HepG2 (cell line): Measurements from ENCODE around the gene ZCCHC3. TPM values are rescaled to one million over a fixed set of nuclear protein-coding genes. Genes with fewer than 3 reads are reported as not detected.

ENCODE experiments used
- ASH2L ChIP-seq: fragments of 300-600, 200-600 bp; sonication (generic); IDR thresholded peaks from 2 replicates; pipeline ENCODE4 v1.7.0; 2017; ENCODE audit warnings: low read depth, mild to moderate bottlenecking, moderate library complexity, mixed read lengths, low read length; ENCODE audit not compliant: insufficient read length
- REPIN1 ChIP-seq: sonication (generic); formaldehyde crosslinking; IDR thresholded peaks from 2 replicates; pipeline ENCODE4 v1.8.0; 2022; ENCODE audit warnings: missing genetic modification reagents, low read depth, mild to moderate bottlenecking, borderline replicate concordance
- ZBTB42 ChIP-seq: sonication (generic); formaldehyde crosslinking; IDR thresholded peaks from 2 replicates; pipeline ENCODE4 v1.5.0; 2020; ENCODE audit warnings: mild to moderate bottlenecking, missing genetic modification reagents
- ZFP41 ChIP-seq: sonication (generic); formaldehyde crosslinking; IDR thresholded peaks from 2 replicates; pipeline ENCODE4 v1.4.0; 2020; ENCODE audit warnings: mild to moderate bottlenecking, missing genetic modification reagents, borderline replicate concordance
- ZNF577 ChIP-seq: sonication (generic); formaldehyde crosslinking; IDR thresholded peaks from 2 replicates; pipeline ENCODE4 v1.4.0; 2020; ENCODE audit warnings: mild to moderate bottlenecking, low read depth, missing genetic modification reagents, borderline replicate concordance
- ZNF660 ChIP-seq: sonication (generic); formaldehyde crosslinking; IDR thresholded peaks from 2 replicates; pipeline ENCODE4 v1.5.1; 2020; ENCODE audit warnings: mild to moderate bottlenecking, low read depth, missing genetic modification reagents, borderline replicate concordance
- polyA plus RNA-seq, 8 experiments: library from polyadenylated mRNA; depleted of rRNA in 3 of 8; stranded (reverse) in 7 of 8; unstranded in 1 of 8; fragments of >200 nt; fragmentation: Illumina TruSeq in 4 of 8; extraction: Trizol in 4 of 8; gene quantifications; 2 replicates each; pipeline versions ENCODE4 v1.2.1 to v1.2.3, GENCODE V29; 2011 to 2016; ENCODE audit warnings: low read depth in 4 of 8, missing spikeins in 1 of 8, mixed read lengths in 1 of 8; ENCODE audit not compliant: insufficient read depth in 1 of 8
- total RNA-seq, 5 experiments: library from RNA; depleted of rRNA; stranded (reverse); fragments of >200 nt; fragmentation: Illumina TruSeq; extraction: Trizol; gene quantifications; 2 replicates each; pipeline ENCODE4 v1.2.3, GENCODE V29; 2016; ENCODE audit warnings: low read depth in 1 of 5
- TF ChIP-seq, protein P1 (sequence below): sonication (generic); formaldehyde crosslinking; IDR thresholded peaks from 2 replicates; pipeline ENCODE4 v1.5.0; 2020; ENCODE audit warnings: mild to moderate bottlenecking, missing genetic modification reagents, borderline replicate concordance
- TF ChIP-seq, protein P2 (sequence below): sonication (generic); formaldehyde crosslinking; IDR thresholded peaks from 2 replicates; pipeline ENCODE4 v1.8.0; 2022; ENCODE audit warnings: missing genetic modification reagents, low read depth, mild to moderate bottlenecking, borderline replicate concordance
- TF ChIP-seq, protein P3 (sequence below): IDR thresholded peaks from 2 replicates; pipeline ENCODE4 v1.6.1; 2016; ENCODE audit warnings: low read depth, borderline replicate concordance
- TF ChIP-seq, protein P4 (sequence below): sonication (generic); formaldehyde crosslinking; conservative IDR thresholded peaks from 2 replicates; pipeline ENCODE4 v1.4.0; 2020; ENCODE audit warnings: mild to moderate bottlenecking, missing genetic modification reagents, moderate library complexity

Gene ZCCHC3
- total and polyA plus RNA-seq, 2 of the 13 experiments (the other 11 are each of a cell fraction or from before 2014, with no cell fraction given) = 46.6 to 63.0 TPM

DNA sequence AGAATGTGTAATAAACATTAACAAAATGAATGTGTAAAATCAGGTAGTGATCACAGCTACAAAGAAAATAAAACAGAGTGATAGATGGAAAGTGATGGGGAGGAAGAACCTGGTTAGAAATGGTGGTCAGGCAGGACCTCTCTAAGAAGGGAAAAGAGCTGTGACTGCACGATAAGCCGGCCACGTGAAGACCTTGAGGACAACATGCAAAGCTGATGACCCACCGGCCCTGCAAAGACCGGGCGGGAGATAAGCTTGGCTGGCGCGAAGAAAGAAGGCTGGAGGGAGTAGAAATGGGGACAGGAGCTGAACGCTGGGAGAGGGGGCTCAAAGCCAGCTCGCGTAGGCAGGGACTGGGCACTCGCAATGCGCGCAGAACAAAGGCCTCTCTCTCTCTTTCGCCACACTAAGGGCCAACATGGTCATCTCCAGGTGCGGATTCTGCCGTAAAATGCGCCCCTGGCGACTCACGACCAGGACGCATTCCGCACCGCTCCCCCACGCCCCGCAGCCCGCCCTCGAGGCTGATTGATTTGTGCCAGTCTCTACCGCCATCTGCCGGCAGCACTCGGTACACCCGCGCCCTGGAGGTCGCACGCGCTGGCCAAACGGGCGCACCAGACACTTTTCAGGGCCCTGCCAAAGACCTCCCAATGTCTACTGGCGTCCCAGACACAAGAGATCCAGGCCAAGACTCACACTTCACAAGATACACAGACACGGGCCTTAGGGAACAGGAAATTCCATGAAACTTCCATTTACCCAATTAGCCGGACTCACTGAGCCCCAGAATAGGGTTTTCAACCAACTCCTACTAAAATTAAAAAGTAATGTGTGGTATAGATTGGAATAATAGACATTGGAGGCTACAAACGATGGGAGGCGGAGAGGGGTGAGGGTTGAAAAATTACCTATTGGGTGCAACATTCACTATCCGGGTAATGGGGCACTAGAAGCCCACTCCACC, 30.5 kb upstream of the ZCCHC3 start (continued):
- TF ChIP-seq, protein P1, sequence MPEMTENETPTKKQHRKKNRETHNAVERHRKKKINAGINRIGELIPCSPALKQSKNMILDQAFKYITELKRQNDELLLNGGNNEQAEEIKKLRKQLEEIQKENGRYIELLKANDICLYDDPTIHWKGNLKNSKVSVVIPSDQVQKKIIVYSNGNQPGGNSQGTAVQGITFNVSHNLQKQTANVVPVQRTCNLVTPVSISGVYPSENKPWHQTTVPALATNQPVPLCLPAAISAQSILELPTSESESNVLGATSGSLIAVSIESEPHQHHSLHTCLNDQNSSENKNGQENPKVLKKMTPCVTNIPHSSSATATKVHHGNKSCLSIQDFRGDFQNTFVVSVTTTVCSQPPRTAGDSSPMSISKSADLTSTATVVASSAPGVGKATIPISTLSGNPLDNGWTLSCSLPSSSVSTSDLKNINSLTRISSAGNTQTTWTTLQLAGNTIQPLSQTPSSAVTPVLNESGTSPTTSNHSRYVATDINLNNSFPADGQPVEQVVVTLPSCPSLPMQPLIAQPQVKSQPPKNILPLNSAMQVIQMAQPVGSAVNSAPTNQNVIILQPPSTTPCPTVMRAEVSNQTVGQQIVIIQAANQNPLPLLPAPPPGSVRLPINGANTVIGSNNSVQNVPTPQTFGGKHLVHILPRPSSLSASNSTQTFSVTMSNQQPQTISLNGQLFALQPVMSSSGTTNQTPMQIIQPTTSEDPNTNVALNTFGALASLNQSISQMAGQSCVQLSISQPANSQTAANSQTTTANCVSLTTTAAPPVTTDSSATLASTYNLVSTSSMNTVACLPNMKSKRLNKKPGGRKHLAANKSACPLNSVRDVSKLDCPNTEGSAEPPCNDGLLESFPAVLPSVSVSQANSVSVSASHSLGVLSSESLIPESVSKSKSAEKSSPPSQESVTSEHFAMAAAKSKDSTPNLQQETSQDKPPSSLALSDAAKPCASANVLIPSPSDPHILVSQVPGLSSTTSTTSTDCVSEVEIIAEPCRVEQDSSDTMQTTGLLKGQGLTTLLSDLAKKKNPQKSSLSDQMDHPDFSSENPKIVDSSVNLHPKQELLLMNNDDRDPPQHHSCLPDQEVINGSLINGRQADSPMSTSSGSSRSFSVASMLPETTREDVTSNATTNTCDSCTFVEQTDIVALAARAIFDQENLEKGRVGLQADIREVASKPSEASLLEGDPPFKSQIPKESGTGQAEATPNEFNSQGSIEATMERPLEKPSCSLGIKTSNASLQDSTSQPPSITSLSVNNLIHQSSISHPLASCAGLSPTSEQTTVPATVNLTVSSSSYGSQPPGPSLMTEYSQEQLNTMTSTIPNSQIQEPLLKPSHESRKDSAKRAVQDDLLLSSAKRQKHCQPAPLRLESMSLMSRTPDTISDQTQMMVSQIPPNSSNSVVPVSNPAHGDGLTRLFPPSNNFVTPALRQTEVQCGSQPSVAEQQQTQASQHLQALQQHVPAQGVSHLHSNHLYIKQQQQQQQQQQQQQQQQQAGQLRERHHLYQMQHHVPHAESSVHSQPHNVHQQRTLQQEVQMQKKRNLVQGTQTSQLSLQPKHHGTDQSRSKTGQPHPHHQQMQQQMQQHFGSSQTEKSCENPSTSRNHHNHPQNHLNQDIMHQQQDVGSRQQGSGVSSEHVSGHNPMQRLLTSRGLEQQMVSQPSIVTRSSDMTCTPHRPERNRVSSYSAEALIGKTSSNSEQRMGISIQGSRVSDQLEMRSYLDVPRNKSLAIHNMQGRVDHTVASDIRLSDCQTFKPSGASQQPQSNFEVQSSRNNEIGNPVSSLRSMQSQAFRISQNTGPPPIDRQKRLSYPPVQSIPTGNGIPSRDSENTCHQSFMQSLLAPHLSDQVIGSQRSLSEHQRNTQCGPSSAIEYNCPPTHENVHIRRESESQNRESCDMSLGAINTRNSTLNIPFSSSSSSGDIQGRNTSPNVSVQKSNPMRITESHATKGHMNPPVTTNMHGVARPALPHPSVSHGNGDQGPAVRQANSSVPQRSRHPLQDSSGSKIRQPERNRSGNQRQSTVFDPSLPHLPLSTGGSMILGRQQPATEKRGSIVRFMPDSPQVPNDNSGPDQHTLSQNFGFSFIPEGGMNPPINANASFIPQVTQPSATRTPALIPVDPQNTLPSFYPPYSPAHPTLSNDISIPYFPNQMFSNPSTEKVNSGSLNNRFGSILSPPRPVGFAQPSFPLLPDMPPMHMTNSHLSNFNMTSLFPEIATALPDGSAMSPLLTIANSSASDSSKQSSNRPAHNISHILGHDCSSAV (CRISPR knock-in tag) = 0 out of 2 replicates have a peak, but pooled peaks have one; percentile 48
- TF ChIP-seq ZNF577 (CRISPR knock-in tag) (no peak), ASH2L (peak; percentile 72), ZBTB42 (peak; percentile 95), ZNF660 (CRISPR knock-in tag) (0 out of 2 replicates have a peak, but pooled peaks have one; percentile 28), REPIN1 (CRISPR knock-in tag) (peak; percentile 98), ZFP41 (CRISPR knock-in tag) (peak; percentile 97; the same call in 1 of the 2 replicates)
- TF ChIP-seq, protein P2, sequence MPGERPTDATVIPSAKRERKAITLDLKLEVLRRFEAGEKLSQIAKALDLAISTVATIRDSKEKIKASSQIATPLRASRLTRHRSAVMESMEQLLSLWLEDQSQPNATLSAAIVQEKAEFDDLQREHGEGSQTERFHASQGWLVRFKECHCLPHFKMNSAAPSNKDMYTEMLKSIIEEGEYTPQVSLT (CRISPR knock-in tag) = no peak
- TF ChIP-seq, protein P3, sequence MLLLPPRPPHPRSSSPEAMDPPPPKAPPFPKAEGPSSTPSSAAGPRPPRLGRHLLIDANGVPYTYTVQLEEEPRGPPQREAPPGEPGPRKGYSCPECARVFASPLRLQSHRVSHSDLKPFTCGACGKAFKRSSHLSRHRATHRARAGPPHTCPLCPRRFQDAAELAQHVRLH = peak; percentile 92
- TF ChIP-seq, protein P4, sequence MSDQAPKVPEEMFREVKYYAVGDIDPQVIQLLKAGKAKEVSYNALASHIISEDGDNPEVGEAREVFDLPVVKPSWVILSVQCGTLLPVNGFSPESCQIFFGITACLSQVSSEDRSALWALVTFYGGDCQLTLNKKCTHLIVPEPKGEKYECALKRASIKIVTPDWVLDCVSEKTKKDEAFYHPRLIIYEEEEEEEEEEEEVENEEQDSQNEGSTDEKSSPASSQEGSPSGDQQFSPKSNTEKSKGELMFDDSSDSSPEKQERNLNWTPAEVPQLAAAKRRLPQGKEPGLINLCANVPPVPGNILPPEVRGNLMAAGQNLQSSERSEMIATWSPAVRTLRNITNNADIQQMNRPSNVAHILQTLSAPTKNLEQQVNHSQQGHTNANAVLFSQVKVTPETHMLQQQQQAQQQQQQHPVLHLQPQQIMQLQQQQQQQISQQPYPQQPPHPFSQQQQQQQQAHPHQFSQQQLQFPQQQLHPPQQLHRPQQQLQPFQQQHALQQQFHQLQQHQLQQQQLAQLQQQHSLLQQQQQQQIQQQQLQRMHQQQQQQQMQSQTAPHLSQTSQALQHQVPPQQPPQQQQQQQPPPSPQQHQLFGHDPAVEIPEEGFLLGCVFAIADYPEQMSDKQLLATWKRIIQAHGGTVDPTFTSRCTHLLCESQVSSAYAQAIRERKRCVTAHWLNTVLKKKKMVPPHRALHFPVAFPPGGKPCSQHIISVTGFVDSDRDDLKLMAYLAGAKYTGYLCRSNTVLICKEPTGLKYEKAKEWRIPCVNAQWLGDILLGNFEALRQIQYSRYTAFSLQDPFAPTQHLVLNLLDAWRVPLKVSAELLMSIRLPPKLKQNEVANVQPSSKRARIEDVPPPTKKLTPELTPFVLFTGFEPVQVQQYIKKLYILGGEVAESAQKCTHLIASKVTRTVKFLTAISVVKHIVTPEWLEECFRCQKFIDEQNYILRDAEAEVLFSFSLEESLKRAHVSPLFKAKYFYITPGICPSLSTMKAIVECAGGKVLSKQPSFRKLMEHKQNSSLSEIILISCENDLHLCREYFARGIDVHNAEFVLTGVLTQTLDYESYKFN (CRISPR knock-in tag) = peak; percentile 47; the same call in 1 of the 2 replicates
